ENCODE results near the gene PLAU. TPM values are rescaled to one million over a fixed set of nuclear protein-coding genes. Genes with fewer than 3 reads are reported as not detected.
A peak's percentile ranks its signal among the peaks of the same experiment; 100 is the strongest.

The PLAU gene
- total and polyA plus RNA-seq, 9 of the 15 experiments (the other 6 are each of a cell fraction or from before 2014, with no cell fraction given): 2.1 to 16.9 (median 3.3) TPM

GRCh38 chr10:73906524-73907447 is 4.1 kb upstream of the PLAU start:
- ATAC-seq (no peak), FAIRE-seq (no peak), DNase-seq (ENCODE audit: extremely low read depth in 1 of 4, low spot score in 3 of 4) (peak in 1 of 4 experiments; percentile 15)
- WGBS (ENCODE audit: insufficient coverage, low coverage, missing lambda C conversion rate): 42% methylated on average over 8 of the region's 8 CpGs
- Histone ChIP-seq H3K9ac (ENCODE audit: insufficient read depth in 1 of 2, low read depth in 2 of 2, low read length in 2 of 2) (peak overlapping the region in 1 of 2 experiments; percentile 73; a peak in 1 of 4 replicates), H3K36me3 (ENCODE audit: control insufficient read depth, insufficient read depth, low read length) (no peaks in the 10 kb centered on the region), H2AFZ (ENCODE audit: low read depth, low read length) (peak overlapping the region; percentile 85), H3K4me3 (no peak overlapping the region), H3K27ac (ENCODE audit: extremely low read depth, low read depth, low read length) (peak overlapping the region; percentile 48; the same call in 2 of the 3 replicates), H3K4me2 (ENCODE audit: insufficient read depth, low read length) (no peak overlapping the region), H3K79me2 (ENCODE audit: control insufficient read depth, insufficient read depth, low read length) (no peaks in the 10 kb centered on the region), H3K9me1 (ENCODE audit: control insufficient read depth, insufficient read depth, low read length) (no peaks in the 10 kb centered on the region), H3K4me1 (replicated peaks in 1 of 2; ENCODE audit: control insufficient read depth in 2 of 2, insufficient read depth in 2 of 2, low read length in 2 of 2) (peaks cover 25 to 38% of the 10 kb centered on the region in 2 experiments), H3K9me3 (replicated peaks; ENCODE audit: control insufficient read depth, insufficient read depth, low read depth, low read length) (no peaks in the 10 kb centered on the region), H4K20me1 (replicated peaks; ENCODE audit: control insufficient read depth, insufficient read depth, low read length) (no peaks in the 10 kb centered on the region), H3K27me3 (ENCODE audit: control insufficient read depth in 2 of 2, insufficient read depth in 2 of 2, low read length in 2 of 2) (no peaks in the 10 kb centered on the region; a peak in 1 of 5 replicates)
- ChIA-PET POLR2A (interaction anchor here (0.5 to 1.2 kb wide), 7 partner anchors 12 to 413 kb away, joined by 3 to 5 read pairs (median 3); partner anchors contain the start of gene SEC24C), CTCF (ENCODE audit: low intra/inter-chr PET ratio) (no interaction called here)
- BruUV-seq (replicated peaks): no TSS peak
- in situ Hi-C loops (cut with MboI): no loop called here
- intact Hi-C loops (cut with micrococcal nuclease): no loop called here
- 0 out of 2 replicates have a peak, but pooled peaks have one; percentile 32 for TF ChIP-seq DMBX1 (CRISPR knock-in tag; IDR thresholded peaks at IDR 0.05; ENCODE audit: borderline replicate concordance)
- no peak for TF ChIP-seq SAP30 (IDR thresholded peaks at IDR 0.05; ENCODE audit: borderline replicate concordance, insufficient read depth, low read depth, low read length, poor library complexity, severe bottlenecking)
- no peak for TF ChIP-seq RAD21 (CRISPR knock-in tag; conservative IDR thresholded peaks at IDR 0.05 in 1 of 2, IDR thresholded peaks at IDR 0.05 in 1 of 2)
- TF ChIP-seq CREM (IDR thresholded peaks at IDR 0.05; ENCODE audit: low read depth): 0 out of 2 replicates have a peak, but pooled peaks have one; percentile 10
- TF ChIP-seq NCOR1 (IDR thresholded peaks at IDR 0.05): 0 out of 2 replicates have a peak, but pooled peaks have one; percentile 12
- peak; percentile 66; the same call in 1 of the 2 replicates for TF ChIP-seq TFAP4 (CRISPR knock-in tag; IDR thresholded peaks at IDR 0.05; ENCODE audit: borderline replicate concordance)
- 0 out of 2 replicates have a peak, but pooled peaks have one; percentile 15 for TF ChIP-seq ZNF740 (CRISPR knock-in tag; IDR thresholded peaks at IDR 0.05)
- no peak for TF ChIP-seq ZNF740 (tag; IDR thresholded peaks at IDR 0.05)
- TF ChIP-seq SMAD2 (IDR thresholded peaks at IDR 0.05; ENCODE audit: low read depth, low read length): no peak
- TF ChIP-seq CBFB (CRISPR knock-in tag; IDR thresholded peaks at IDR 0.05): no peak
- no peak for TF ChIP-seq HNRNPUL1 (IDR thresholded peaks at IDR 0.05; ENCODE audit: low read length)
- TF ChIP-seq ZNF592 (IDR thresholded peaks at IDR 0.05): 0 out of 2 replicates have a peak, but pooled peaks have one; percentile 36
- peak; percentile 25 for TF ChIP-seq KDM5B (IDR thresholded peaks at IDR 0.05; ENCODE audit: insufficient replicate concordance, low read depth, low read length)
- peak; percentile 66 for TF ChIP-seq CBFA2T3 (IDR thresholded peaks at IDR 0.05)

Measured in K562 (cell line).